Fibroblast of upper back skin (primary cell): ENCODE results near the gene AP4B1.

ENCODE experiments used
- DNase-seq: peaks from one replicate; pipeline ENCODE4 v3.0.0-alpha.2; 2013

AP4B1 gene

DNA sequence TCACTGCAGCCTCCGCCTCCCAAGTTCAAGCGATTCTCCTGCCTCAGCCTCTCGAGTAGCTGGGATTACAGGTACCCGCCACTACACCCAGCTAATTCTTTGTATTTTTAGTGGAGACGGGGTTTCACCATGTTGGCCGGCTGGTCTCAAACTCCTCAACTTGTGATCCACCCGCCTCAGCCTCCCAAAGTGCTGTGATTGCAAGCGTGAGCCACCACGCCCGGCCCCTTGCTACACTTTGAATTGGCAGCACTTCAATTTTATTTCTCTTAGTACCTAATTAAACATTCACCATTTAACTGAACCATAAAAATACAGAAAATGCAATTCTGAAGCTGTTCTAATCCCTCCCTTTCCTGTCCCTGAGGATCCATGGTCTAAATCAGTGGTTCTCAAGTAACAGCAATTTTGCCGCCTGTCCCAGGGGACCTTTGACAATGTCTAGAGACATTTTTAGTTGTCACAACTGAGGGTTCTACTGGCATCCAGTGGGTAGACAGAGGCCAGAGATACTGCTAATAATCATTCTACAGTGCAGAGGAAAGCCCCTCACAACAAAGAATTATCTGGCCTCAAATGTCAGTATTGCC, 12.9 kb downstream of the AP4B1 start:
- no peak for DNase-seq

DNA sequence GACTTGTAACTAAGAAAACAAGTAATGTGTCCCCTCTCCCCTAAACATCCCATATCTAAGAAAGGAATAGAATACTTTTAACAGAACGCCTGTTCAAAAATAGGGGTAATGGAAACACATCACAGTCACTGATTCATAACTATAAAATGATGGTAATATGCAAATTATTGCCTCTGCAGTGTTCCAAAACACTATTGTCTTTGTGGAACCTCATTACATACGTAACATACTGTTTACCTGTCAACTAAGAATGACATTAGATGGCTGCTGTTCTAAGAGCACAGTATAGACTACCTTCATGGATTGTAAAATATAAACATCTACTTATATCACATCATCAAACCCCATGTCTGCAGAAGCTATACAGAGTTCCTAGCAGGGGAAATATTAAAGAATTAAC, 13.8 kb downstream of the AP4B1 start:
- DNase-seq, result no peak

DNA sequence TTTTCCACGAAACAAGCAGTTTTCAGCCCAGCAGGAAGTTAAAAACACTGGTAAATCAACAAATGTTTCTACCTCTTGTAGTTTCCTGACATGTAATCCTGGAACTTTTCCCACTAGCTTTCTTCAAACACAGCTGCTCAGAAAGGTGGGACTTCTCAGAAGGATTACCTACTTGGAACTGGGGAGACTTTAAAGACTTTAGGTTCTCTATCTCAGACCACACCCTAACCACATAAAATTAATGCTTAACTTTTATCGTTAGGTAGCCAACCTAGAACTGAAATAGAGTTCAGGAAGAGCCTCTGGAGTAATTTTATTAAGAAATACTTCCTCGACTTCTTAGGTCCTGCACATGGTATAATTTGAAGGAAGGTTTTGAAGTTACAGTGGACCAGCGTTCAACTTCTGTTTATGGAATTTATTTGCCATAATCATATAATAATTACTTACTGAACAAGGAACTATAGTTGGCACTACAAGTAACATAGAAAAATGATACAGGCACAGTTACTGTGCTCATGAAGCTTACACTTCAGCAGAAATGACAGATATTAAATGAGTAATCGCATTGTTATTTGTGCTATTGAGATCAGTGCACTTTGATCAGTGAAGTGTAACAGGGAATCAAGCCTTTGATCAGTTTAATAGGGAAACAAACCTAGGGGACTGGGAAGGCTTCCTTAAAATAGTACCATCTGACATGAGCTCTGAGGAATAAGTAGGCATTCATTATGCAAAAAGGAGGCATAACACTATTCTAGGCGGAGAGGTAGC, 17.0 kb downstream of the AP4B1 start, which contains the start of gene BCL2L15:
Gene BCL2L15, minus strand, starts transcription at position 180 of the 774 bp plus-strand sequence. CDS start 206 bp downstream, outside the sequence.
- no peak for DNase-seq

DNA sequence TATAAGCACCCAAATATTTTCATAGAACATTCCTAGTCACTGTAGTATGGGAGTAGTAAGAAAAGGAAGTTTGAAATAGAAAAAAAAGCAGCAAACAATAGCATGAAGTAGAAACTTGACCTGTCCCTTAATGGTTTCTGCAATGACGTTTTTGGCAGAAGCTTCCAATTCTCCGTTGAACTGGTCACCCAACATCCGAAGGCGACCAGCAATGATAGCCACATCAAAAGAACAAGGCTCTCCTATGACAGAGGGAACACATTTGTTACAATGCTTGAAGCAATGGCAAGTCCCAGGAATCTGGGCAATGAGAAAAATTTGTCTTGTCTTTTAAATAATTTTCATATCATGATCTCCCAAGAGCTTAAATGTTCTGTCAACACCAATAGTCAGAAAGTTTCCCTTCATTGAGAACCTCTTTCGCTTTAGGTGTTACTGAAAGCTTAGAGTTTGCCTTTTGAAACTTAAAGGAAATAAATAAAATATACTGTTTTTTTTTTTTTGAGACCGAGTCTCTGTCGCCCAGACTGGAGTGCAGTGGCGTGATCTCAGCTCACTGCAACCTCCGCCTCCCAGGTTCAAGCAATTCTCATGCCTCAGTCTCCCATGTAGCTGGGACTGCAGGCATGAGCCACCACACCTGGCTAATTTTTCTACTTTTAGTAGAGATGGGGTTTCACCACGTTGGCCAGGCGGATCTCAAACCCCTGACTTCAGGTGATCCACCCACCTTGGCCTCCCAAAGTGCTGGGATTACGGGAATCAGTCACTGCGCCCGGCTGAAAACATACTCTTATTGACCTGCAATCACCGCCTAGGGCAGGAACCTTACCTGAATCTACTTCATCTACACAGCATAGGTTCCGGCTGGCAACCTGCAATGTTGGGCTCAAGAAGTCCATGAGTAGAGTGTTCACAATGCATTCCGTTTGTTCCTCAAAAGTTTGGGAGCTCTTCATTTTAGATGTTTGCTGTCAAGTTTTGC, 17.9 kb downstream of the AP4B1 start:
- DNase-seq, result no peak

DNA sequence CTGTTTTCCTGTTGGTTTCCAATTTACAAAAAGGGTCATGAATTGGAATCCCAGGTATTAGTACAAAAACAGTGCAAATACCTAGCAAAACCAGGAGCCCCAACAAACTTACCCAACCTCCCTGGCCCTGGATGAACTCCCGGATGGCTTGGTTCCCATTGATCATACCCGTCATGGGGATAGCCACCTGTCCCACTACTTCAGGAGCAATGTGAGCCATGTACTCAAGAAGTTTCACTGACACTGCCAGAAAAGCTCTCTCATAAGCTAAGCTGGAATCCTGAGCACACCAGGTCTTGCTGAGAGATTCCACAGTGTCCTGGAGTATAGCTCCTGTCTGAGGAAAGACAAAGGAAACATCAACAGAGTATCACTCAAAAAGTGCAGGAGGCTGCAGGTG, 22.9 kb downstream of the AP4B1 start:
- DNase-seq, result no peak

DNA sequence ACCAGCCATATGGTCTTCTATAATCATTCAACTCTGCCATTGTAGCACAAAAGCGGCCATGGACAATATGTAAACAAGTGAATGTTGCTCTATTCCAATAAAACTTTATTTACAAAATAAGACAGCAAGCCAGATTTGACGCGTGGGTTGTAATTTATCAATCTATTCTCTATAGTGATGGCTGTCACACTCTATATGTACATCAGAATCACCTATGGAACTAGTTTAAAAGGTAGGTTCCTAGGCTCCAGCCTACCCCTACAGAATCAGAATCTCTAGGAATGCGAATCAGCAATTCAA, 24.9 kb downstream of the AP4B1 start:
- no peak for DNase-seq

DNA sequence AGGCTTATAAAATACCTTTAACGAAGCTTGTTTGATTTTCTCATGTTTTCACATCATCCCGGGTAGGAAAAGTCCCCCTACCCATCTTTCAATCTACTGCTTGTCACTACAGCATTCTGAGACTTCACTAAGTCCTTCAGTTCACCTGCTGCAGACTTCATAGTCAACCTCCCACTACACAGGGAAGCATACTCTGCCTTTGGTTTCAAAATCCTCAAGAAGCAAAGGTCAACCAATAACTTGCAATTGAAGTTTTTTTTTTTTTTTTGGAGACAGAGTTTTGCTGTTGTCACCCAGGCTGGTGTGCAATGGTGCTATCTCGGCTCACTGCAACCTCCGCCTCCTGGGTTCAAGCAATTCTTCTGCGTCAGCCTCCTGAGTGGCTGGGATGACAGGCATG, 28.4 kb downstream of the AP4B1 start:
- no peak for DNase-seq

DNA sequence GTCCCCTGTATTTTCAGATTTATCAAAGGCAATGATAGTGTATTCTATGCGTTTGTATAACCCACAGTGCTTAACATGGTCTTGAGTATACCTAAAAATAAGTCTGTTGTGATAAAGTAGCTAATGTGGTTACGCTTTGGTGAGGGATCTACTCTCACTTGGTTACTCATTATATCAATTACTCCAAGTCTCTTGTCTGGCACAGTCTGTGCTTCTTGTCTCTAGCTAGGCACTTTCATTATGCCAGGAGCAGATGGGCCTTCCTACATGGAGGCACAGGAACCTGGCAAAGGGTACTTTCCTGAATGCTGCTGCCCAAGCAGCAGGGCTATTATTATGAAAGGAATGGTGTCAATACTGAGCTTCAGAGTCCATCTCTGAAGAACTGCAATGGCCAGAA, 28.9 kb downstream of the AP4B1 start:
- DNase-seq, result no peak

DNA sequence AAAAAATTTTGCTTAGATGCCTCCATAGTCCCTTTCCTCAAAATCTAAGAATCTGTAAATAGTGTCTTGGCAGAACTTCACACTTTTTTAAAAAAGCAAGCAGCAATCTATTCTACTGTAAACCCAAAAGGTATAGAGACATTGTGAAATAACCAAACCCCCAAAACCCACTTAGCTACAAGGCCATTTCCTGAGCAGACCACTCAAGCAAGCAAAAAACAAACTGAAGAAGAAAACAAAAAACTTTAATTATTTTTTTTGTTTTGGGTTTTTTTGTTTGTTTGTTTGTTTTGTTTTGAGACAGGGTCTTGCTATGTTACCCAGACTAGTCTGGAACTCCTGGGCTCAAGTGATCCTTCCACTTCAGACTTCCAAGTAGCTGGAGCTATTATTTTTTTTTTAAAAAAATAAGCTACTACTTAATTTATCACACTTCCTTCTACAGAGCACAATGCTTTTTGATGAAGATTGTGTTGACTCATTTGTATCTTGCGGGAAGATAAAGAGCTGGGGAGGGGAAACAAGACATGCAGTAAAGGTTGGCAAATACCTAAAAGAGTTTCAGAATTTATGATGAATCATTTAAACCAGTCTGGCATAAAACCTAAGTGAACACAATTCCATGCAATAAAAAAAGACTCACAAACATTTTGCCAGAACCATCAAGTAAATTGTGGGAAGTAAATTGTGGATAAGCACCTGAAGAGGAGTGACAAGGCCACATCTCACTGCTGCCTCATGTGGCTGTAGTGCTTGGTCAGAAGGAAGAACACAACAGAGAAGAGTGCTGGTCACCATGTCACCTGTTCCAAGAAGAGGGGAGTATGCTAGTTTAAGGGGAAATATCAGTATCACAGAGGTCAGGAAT, 30.4 kb downstream of the AP4B1 start:
- peak; percentile 15 for DNase-seq

DNA sequence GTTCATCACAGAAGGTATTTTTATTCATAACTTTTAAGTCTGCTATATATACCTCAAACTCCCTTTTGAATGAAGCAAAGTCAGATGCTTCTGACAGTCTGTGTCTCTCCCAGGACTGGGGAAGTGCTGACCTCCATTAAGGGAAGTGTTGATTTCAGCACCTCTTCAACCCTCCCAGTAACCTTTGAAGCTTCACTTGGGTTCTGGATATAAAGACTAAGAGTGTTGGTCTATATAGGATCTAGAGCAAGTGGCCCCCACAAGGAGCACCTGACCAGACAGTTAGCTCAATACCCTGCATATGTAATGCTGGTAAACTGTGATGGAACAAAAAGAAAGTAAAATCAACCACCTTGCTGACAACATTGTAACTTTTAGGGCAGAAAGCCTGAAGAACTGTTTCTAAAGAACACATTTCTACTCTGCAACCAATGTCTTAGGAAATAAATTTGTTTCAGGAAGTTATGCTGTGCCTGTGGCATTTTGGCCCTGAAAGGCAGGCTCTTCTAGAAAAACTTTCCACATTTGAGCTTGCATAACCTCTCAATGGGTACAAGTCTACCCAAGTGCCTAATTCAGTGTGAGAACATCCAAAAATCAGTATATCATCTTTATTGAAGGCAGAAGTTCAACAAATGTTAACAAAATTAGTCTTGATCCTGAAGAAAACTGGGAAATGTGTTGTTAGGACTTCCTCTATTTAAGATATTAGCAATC, 32.2 kb downstream of the AP4B1 start:
- no peak for DNase-seq

DNA sequence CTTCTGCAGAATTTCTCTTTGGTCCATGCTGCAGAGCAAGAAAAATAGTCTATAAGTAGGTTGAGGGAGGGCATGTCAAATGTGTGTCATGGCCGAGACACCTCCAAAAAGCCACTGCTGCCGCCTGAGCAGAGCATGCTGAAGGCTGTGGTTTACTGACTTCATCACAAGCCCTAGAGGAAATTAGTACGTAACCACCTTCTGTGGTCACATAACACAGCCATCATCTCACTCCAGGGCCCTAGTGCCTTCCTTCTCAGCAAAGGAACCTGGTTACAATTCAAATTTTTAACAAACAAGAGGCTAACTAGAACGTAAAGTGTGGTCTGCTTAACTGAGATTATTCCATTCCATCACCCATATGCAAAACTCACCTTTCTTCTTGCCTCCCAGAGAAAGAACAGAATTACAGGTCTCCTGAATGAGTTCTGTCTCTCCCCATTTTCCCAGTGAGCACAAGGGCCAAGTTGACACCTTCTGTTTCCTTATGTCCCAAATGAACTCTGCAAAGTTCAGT, 32.9 kb downstream of the AP4B1 start, which contains the start of gene PTPN22:
Gene PTPN22, minus strand, starts transcription at position 116 of the 517 bp plus-strand sequence.
- peak; percentile 79 for DNase-seq

DNA sequence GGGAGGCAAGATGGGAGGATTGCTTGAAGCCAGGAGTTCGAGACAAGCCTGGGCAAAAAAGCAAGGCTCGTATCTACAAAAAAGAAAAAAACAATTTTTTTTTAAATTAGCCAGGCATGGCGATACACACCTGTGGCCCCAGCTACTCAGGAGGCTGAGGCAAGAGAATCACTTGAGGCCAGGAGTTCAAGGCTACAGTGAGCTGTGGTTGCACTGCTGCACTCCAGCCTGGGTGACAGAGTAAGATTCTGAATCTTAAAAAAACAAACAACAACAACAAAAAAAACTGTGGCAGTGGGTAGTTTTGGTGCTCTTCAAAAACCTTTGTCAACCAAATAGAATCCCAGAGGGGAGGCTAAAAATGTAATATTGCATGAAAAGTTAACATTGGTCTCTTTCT, 33.8 kb downstream of the AP4B1 start:
- DNase-seq, result no peak

DNA sequence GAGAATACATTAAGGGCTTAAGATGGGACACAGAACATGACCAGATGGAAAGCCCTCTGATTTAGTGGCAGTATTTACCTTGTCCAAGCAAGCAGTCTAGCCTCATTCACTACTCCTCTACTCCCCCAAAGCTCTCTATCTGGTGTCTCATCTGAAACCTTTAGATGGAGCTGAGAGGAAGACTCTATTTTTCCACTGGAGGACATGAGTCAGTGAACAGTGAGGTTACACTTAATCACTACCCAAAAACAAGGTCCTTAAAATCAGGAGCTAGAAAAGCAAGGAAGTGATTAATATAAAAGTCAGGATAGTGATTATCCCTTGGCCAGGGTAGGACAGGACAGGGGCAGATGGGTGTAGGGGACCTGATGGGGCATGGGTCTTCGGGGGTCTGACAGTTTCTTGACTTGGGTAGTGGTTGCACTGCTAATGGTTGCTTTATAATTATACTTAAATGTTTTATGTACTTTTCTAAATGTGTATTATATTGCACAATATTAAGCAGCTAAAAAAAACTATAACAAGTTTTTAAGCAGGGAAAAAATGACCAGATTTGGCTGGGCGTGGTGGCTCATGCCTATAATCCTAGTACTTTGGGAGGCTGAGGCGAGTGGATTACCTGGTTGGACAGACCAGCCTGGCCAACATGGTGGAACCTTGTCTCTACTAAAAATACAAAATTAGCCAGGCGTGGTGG, 36.1 kb downstream of the AP4B1 start:
- peak; percentile 46 for DNase-seq

DNA sequence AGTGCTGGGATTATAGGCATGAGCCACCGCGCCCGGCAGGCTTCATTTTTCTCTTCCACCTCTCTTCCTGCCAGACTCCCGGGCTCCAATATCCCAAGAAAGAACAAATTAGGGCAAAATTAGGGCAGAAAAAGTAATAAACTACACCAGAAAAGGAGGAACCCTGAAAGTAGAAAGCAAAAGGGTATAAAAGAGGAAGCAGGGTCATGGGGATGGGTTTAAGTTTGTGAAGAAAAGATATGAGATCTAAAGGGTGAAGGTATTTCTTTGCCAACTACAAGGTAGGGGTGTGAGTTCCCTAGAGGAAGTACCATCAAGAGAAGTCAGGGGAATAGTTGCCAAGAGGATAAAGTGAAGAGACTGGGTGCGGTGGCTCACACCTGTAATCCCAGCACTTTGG, 43.0 kb downstream of the AP4B1 start:
- DNase-seq, result no peak

DNA sequence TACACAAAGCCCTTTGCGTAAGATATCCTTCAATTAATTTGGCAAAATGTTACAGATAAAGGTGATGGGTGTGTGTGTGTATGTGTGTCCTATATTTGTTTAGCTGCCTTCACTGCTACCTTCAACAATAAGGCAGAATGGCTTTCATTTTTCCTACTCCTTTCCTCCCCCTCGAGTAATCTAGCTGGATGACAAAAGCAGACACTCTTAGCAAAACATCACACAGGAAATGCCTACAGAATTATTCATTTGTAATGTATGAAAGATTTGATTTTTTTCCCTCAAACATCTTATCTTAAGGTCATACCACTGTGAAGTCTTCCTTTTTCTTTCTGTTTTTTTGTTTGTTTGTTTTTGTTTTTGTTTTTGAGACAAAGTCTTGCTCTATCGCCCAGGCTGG, 43.7 kb downstream of the AP4B1 start:
- peak; percentile 83 for DNase-seq

DNA sequence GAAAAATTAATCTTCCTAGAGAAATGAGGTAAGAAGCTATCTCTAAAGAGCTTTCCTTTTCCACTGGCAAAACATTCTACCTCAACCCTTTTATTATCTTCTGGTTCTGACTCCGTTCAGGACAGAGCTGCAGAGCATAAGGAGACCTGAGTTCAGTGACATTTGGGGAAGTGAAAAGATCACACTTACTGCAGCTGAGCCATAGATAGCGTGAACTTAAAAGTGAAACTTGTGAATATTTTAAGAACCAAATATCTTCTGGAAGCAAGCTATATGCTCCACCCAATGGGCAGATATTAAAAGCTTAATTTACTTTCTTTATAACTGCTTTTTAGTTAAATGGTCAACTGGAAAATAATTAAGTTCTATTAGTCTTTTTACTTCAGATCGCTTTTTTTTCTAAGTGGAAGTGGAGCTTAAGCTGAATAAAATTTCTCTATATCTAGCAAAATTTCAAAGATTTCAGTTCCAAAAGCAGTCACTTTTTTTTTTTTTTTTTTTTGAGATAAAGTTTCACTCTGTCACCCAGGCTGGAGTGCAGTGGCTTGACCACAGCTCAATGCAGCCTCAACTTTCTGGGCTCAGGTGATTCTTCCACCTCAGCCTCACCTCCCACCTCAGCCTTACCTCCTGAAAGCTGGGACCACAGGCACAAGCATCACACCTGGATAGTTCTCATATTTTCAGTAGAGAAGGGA, 45.0 kb downstream of the AP4B1 start:
- no peak for DNase-seq

DNA sequence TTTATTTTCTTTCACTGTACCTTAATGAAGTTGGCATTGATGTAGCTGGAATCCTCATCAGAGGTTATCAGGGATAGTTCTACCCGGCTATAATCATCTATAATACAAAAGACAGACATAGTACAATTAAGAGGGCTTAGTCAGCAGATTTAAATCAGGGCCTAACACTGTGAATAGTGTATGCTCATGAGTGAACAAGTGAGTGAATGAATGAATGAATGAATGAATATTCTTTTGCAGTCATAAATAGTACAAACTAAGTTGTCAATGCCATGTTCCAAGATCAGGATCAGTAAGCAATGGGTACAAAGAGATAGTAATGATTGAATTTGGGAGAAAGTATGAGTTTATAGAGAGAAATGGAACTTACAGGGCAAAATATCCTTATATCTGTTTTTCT, 45.6 kb downstream of the AP4B1 start:
- DNase-seq, result no peak

DNA sequence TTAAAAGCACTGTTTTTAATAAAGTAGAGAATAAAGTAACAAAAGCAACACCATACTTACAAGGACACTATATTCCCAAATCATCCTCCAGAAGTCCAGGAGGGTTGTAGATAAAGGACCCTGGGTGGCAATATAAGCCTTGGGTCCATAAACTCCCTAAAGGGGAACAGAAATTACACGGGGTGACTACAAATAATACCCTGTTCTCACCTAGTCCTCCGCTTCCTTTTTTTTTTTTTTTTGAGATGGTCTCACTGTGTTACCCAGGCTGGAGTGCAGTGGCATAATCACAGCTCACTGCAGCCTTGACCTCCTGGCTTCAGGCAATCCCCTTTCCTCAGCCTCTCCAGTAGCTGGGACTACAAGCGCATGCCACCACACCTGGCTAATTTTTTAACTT, 46.2 kb downstream of the AP4B1 start:
- no peak for DNase-seq

DNA sequence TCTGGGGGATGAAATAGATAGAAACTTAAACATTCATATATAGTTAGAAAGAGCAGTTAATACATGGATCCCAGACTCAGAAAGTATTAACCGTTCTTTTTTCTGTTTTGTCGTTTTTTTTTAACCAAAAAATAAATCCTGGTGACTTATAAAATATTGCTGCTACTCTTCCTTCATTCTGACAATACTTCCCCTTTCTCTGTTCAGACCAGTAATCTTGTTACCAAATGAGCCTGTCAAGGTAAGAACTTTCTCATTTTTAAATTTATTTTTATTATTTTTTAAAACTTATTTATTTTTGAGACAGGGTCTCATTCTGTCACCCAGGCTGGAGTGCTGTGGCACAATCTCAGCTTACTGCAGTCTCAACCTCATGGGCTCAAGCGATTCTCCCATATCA, 46.8 kb downstream of the AP4B1 start:
- no peak for DNase-seq

DNA sequence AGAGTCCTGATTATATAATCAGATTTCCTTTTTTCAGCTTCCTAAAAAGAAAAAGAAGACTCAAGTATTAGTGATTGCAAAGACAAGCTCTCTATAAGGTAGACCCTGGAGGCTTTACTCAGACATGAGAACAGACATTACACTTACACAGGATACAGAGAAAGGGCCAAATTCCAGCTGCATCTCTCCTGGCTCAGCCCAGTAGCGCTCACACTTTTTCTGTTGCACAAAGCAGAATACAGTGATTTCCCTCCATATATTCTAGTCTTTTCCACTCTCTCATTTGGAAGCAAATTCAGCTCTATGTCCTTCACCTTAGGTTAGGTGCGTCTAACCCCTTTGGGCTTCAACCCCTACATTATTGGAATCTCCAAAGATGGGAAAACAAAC, 48.2 kb downstream of the AP4B1 start:
- no peak for DNase-seq
